Transverse colon (tissue), 4 donors: ENCODE results near the gene ERICH3. TPM values are rescaled to one million over a fixed set of nuclear protein-coding genes. Genes with fewer than 3 reads are reported as not detected.

Experiments
- DNase-seq: peaks from one replicate; pipeline ENCODE4 v3.0.0-alpha.2; 2019
- H3K27ac ChIP-seq, 4 donors: fragments of 200-600 bp; sonication (generic); 2 replicates each; pipeline ENCODE4 v1.5.1; 2016 to 2018; ENCODE audit warnings: inconsistent platforms in 4 of 4
- H3K27me3 ChIP-seq: fragments of 200-600 bp; sonication (generic); 2 replicates; pipeline ENCODE4 v1.5.1; 2017; ENCODE audit warnings: inconsistent platforms
- H3K36me3 ChIP-seq, 4 donors: fragments of 200-600 bp; sonication (generic); 2 replicates each; pipeline ENCODE4 v1.5.1; 2017 to 2019; ENCODE audit warnings: inconsistent platforms in 4 of 4
- H3K4me1 ChIP-seq, 4 donors: fragments of 200-600 bp; sonication (generic); 2 replicates each; pipeline ENCODE4 v1.5.1; 2017 to 2020; ENCODE audit warnings: inconsistent platforms in 4 of 4
- H3K4me3 ChIP-seq, 4 donors: fragments of 200-600 bp; sonication (generic); 1 replicate in 1 of 4; 2 replicates in 3 of 4; pipeline versions ENCODE4 v1.5.1 to v1.6.1; 2017 to 2019; ENCODE audit warnings: inconsistent platforms in 4 of 4
- H3K9me3 ChIP-seq, 2 donors: fragments of 200-600 bp; sonication (generic); 2 replicates each; pipeline ENCODE4 v1.5.1; 2017 to 2019; ENCODE audit warnings: inconsistent platforms in 2 of 2
- EP300 ChIP-seq: sonication (generic); formaldehyde crosslinking; IDR thresholded peaks from one replicate; pipeline ENCODE4 v1.6.1; 2017; ENCODE audit warnings: antibody characterized with exemption, low read depth
- POLR2A ChIP-seq: fragments of 450-650 bp; IDR thresholded peaks from one replicate; pipeline ENCODE4 v1.6.1; 2016; ENCODE audit warnings: antibody characterized with exemption, mild to moderate bottlenecking, moderate library complexity
- POLR2AphosphoS5 ChIP-seq, 3 donors: sonication (generic); formaldehyde crosslinking; IDR thresholded peaks; one replicate each; pipeline ENCODE4 v1.6.1; 2016; ENCODE audit warnings: antibody characterized with exemption in 3 of 3
- WGBS, 2 donors: methylation state at CpG; one replicate each; pipeline ENCODE4 v1.1.5; 2018; ENCODE audit warnings: low coverage in 1 of 2; 5-methylcytosine and 5-hydroxymethylcytosine counted together
- in situ Hi-C, 4 donors: fragments of 200-750 bp; cut with MboI; loops; one replicate each; pipeline versions ENCODE4 v1.15.0 to v1.15.1; 2017; ENCODE audit warnings: low sequenced_read_pairs in 3 of 4, low pct_ligation_motif_present in 1 of 4, low pct_unique_long_range_greater_than_20kb in 1 of 4
- intact Hi-C: fragments of 100-400 bp; cut with DNase I; formaldehyde crosslinking; loops from one replicate; pipeline ENCODE4 v1.15.1; 2023; ENCODE audit warnings: low total_unique reads
- total RNA-seq, 4 donors: library from RNA; depleted of rRNA; stranded (reverse); fragments of >200 nt; gene quantifications; one replicate each; pipeline ENCODE4 v1.1.0, GENCODE V29; 2016
- TF ChIP-seq, protein P1 (sequence below), 5 experiments: fragments of 200-600 bp in 3 of 5; fragments of 450-650 bp in 2 of 5; sonication (generic) in 3 of 5; IDR thresholded peaks; 1 replicate in 2 of 5; 2 replicates in 3 of 5; pipeline ENCODE4 v1.5.1; 2016 to 2017; ENCODE audit warnings: antibody characterized with exemption in 5 of 5, inconsistent platforms in 3 of 5, mild to moderate bottlenecking in 2 of 5, moderate library complexity in 1 of 5

Gene ERICH3
- total RNA-seq, 4 donors from 2014 or later = under 0.01 to 6.4 TPM; not detected in 2

GRCh38 chr1:74583397-74583796 is 90.2 kb downstream of the ERICH3 start:
- in situ Hi-C loops = no loop called here
- Histone ChIP-seq H3K27me3 (no peaks in the 10 kb centered on the region), H3K4me1 (no peaks in the 10 kb centered on the region), H3K4me3 (no peak overlapping the region), H3K9me3 (no peaks in the 10 kb centered on the region), H3K36me3 (no peaks in the 10 kb centered on the region), H3K27ac (no peak overlapping the region)
- intact Hi-C loops = no loop called here
- DNase-seq = no peak
- TF ChIP-seq, protein P1, sequence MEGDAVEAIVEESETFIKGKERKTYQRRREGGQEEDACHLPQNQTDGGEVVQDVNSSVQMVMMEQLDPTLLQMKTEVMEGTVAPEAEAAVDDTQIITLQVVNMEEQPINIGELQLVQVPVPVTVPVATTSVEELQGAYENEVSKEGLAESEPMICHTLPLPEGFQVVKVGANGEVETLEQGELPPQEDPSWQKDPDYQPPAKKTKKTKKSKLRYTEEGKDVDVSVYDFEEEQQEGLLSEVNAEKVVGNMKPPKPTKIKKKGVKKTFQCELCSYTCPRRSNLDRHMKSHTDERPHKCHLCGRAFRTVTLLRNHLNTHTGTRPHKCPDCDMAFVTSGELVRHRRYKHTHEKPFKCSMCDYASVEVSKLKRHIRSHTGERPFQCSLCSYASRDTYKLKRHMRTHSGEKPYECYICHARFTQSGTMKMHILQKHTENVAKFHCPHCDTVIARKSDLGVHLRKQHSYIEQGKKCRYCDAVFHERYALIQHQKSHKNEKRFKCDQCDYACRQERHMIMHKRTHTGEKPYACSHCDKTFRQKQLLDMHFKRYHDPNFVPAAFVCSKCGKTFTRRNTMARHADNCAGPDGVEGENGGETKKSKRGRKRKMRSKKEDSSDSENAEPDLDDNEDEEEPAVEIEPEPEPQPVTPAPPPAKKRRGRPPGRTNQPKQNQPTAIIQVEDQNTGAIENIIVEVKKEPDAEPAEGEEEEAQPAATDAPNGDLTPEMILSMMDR (IDR thresholded peaks at IDR 0.05) = no peak
- TF ChIP-seq POLR2A (no peak), POLR2AphosphoS5 (IDR thresholded peaks at IDR 0.05) (no peak)
- 84 to 88% methylated on average over 3 of the region's 3 CpGs for WGBS, 2 donors

GRCh38 chr1:74579425-74579824 is 94.2 kb downstream of the ERICH3 start:
- H3K27me3 ChIP-seq = no peaks in the 10 kb centered on the region
- no peaks in the 10 kb centered on the region for H3K36me3 ChIP-seq
- intact Hi-C loops (no loop called here), in situ Hi-C loops (no loop called here)
- DNase-seq = no peak
- no peaks in the 10 kb centered on the region for H3K9me3 ChIP-seq
- H3K27ac ChIP-seq = no peak overlapping the region
- WGBS, 2 donors = 41 to 55% methylated on average over 3 of the region's 3 CpGs
- TF ChIP-seq EP300 (no peak), POLR2AphosphoS5 (IDR thresholded peaks at IDR 0.05) (no peak), POLR2A (no peak)
- TF ChIP-seq, protein P1 (IDR thresholded peaks at IDR 0.05) = no peak
- no peaks in the 10 kb centered on the region for H3K4me1 ChIP-seq
- H3K4me3 ChIP-seq = no peak overlapping the region

DNA sequence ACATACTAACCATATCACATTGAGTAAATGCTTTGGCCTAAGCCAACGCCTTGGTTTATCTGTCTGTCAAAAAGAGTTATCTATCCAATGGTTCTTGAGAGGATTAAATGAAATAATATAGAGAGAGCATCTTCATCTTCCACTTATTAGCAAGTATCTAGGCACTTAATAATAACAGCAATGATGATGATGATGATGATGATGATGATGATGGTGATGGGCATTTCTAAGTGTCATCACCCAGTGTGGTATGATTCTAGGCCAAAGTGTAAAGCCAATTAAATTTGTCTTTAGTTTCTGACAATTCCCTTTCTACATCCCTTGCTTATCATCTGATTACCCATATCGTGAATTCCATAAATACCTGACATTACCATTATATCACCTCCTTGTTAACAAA is 95.5 kb downstream of the ERICH3 start:
- H3K27ac ChIP-seq = no peak overlapping the region

GRCh38 chr1:74571891-74572290 is 101.7 kb downstream of the ERICH3 start:
- in situ Hi-C loops = no loop called here
- H3K9me3 ChIP-seq = no peaks in the 10 kb centered on the region
- TF ChIP-seq POLR2AphosphoS5 (IDR thresholded peaks at IDR 0.05) = no peak
- no peak for TF ChIP-seq EP300
- no peak for TF ChIP-seq POLR2A
- no peaks in the 10 kb centered on the region for H3K27me3 ChIP-seq
- 64 to 71% methylated on average over 4 to 6 of the region's 6 CpGs for WGBS, 2 donors
- H3K27ac ChIP-seq = no peak overlapping the region
- H3K4me1 ChIP-seq = no peaks in the 10 kb centered on the region
- H3K36me3 ChIP-seq = no peaks in the 10 kb centered on the region
- intact Hi-C loops = no loop called here
- no peak for DNase-seq
- no peak overlapping the region for H3K4me3 ChIP-seq

More for the DNA sequence above, 95.5 kb downstream of the ERICH3 start:
- Histone ChIP-seq H3K4me3 (no peak overlapping the region), H3K4me1 (no peaks in the 10 kb centered on the region), H3K36me3 (no peaks in the 10 kb centered on the region), H3K27me3 (no peaks in the 10 kb centered on the region), H3K9me3 (no peaks in the 10 kb centered on the region)
- in situ Hi-C loops = no loop called here
- 55 to 85% methylated on average over 2 of the region's 2 CpGs for WGBS, 2 donors
- DNase-seq = no peak
- no peak for TF ChIP-seq EP300
- TF ChIP-seq, protein P1 (IDR thresholded peaks at IDR 0.05) = no peak
- TF ChIP-seq POLR2A = no peak
- intact Hi-C loops = no loop called here

- no peak overlapping the region for H3K27ac ChIP-seq
- no peaks in the 10 kb centered on the region for H3K36me3 ChIP-seq
- TF ChIP-seq, protein P1 (IDR thresholded peaks at IDR 0.05) = no peak
- TF ChIP-seq POLR2A (no peak), POLR2AphosphoS5 (IDR thresholded peaks at IDR 0.05) (no peak), EP300 (no peak)
- H3K4me1 ChIP-seq = no peaks in the 10 kb centered on the region
- H3K4me3 ChIP-seq = no peak overlapping the region
- in situ Hi-C loops (no loop called here), intact Hi-C loops (no loop called here)
- no peaks in the 10 kb centered on the region for H3K9me3 ChIP-seq
- no peaks in the 10 kb centered on the region for H3K27me3 ChIP-seq
- 41 to 70% methylated on average over 7 to 8 of the region's 8 CpGs for WGBS, 2 donors
- no peak for DNase-seq
Measured at GRCh38 chr1:74571493-74571800, 102.1 kb downstream of the ERICH3 start.
